ENCODE results near the gene FHIT. TPM values are rescaled to one million over a fixed set of nuclear protein-coding genes. Genes with fewer than 3 reads are reported as not detected.

FHIT gene
- total and polyA plus RNA-seq, 2 of the 4 experiments (the other 2 are of a cell fraction): 0.07 TPM; not detected in 1

DNA sequence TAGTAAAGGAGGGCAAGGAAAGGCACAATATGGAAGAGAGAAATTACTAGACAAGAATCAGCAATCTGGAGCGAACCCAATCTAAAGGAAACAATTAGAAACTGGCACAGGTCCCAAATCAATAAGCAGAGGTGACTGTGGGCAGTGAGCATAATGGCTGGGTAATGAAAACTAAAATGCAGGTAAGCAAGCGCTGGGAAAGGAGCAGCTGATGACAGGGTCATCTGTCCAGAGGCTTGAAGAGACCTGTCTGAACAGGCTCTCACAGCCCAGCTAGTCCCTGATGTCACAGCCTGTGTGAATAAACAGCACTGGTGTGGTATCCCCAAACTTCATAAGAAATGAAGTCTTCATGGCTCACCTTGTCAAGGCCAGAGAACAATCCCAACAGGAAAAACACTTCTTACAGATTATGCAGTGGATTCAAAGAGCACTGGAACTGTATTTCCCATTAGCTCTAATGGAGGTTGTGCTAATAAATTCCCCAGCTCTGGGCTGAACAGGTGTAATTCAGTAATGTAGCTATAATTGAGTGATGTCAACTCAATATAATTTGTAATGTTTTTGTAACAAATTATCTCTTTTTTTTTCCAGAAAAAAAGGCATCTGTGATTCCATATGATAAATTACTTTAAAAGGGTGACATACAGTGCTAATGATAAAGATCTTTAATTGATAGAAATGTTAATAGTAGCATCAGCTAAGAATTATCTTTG lies 197.3 kb downstream of the FHIT start:
- Histone ChIP-seq H3K27ac (ENCODE audit: insufficient read depth, low read length) (no peak overlapping the region), H3K56ac (ENCODE audit: extremely low read depth, insufficient read depth, low read length) (no peak overlapping the region), H2BK120ac (ENCODE audit: low read depth, low read length) (no peak overlapping the region), H4K20me1 (ENCODE audit: insufficient read depth, low read length) (no peaks in the 10 kb centered on the region), H3K79me1 (ENCODE audit: low read depth in 1 of 2, low read length in 2 of 2) (no peaks in the 10 kb centered on the region), H3K9ac (ENCODE audit: low read depth, low read length) (no peak overlapping the region), H2AK5ac (ENCODE audit: low read depth, low read length) (no peak overlapping the region), H3K9me3 (ENCODE audit: control insufficient read depth, insufficient read depth, low read length) (peaks cover 6% of the 10 kb centered on the region), H2BK20ac (ENCODE audit: low read depth, low read length) (no peak overlapping the region), H3K27me3 (ENCODE audit: control insufficient read depth, insufficient read depth, low read length) (no peaks in the 10 kb centered on the region), H3K14ac (replicated peaks; ENCODE audit: low read depth, low read length) (no peak overlapping the region), H2AFZ (replicated peaks; ENCODE audit: low read length, poor library complexity) (no peak overlapping the region), H3K4me1 (ENCODE audit: control insufficient read depth, insufficient read depth, low read length) (no peaks in the 10 kb centered on the region), H4K8ac (ENCODE audit: low read depth in 2 of 2, low read length in 2 of 2) (no peak overlapping the region), H2BK15ac (ENCODE audit: low read depth, low read length) (no peak overlapping the region), H3K4ac (ENCODE audit: low read depth, low read length) (no peak overlapping the region), H3K4me2 (ENCODE audit: low read depth, low read length) (no peak overlapping the region), H3K4me3 (ENCODE audit: insufficient read depth, low read depth, low read length) (no peak overlapping the region), H4K91ac (ENCODE audit: insufficient read depth, low read depth, low read length) (no peak overlapping the region), H3K36me3 (ENCODE audit: control insufficient read depth, insufficient read depth, low read length) (no peaks in the 10 kb centered on the region), H3K23ac (ENCODE audit: low read depth, low read length) (no peak overlapping the region), H3K18ac (ENCODE audit: low read depth, low read length) (no peak overlapping the region), H4K5ac (ENCODE audit: low read depth, low read length) (no peak overlapping the region), H3K9me1 (ENCODE audit: insufficient read depth, low read length) (no peaks in the 10 kb centered on the region), H2AK9ac (replicated peaks; ENCODE audit: low read depth, low read length, poor library complexity) (no peak overlapping the region), H2BK5ac (ENCODE audit: low read depth, low read length, poor library complexity, severe bottlenecking) (no peak overlapping the region)
- no peak for ATAC-seq (ENCODE audit: low read depth)
- CTCF ChIA-PET: interaction anchor here (0.7 kb wide), 1 partner anchor 85 kb away, joined by 3 read pairs; no protein-coding TSS in a partner anchor
- WGBS, 2 experiments (ENCODE audit: extremely low coverage in 2 of 2, insufficient read length in 1 of 2): 71% methylated on average over 1 of the region's 2 CpGs; no CpG with 5 or more reads in 1 of the 2 experiments
- TF ChIP-seq USF2 (IDR thresholded peaks at IDR 0.05; ENCODE audit: low read depth, low read length) (no peak), RAD21 (IDR thresholded peaks at IDR 0.05; ENCODE audit: low read length) (no peak), CEBPB (IDR thresholded peaks at IDR 0.05; ENCODE audit: low read depth, low read length) (no peak), MAFK (IDR thresholded peaks at IDR 0.05; ENCODE audit: low read depth, low read length) (no peak), MAZ (IDR thresholded peaks at IDR 0.05; ENCODE audit: borderline replicate concordance, low read depth, low read length) (no peak), MXI1 (IDR thresholded peaks at IDR 0.05; ENCODE audit: borderline replicate concordance, low read depth, low read length) (no peak), SMC3 (IDR thresholded peaks at IDR 0.05; ENCODE audit: low read depth, low read length) (no peak), POLR2A (IDR thresholded peaks at IDR 0.05; ENCODE audit: low read depth, low read length) (no peak), RFX5 (IDR thresholded peaks at IDR 0.05; ENCODE audit: low read depth, low read length) (no peak), CHD1 (IDR thresholded peaks at IDR 0.05; ENCODE audit: low read depth, low read length) (no peak), FOS (IDR thresholded peaks at IDR 0.05; ENCODE audit: low read depth, low read length) (no peak)
- TF ChIP-seq, protein P1, sequence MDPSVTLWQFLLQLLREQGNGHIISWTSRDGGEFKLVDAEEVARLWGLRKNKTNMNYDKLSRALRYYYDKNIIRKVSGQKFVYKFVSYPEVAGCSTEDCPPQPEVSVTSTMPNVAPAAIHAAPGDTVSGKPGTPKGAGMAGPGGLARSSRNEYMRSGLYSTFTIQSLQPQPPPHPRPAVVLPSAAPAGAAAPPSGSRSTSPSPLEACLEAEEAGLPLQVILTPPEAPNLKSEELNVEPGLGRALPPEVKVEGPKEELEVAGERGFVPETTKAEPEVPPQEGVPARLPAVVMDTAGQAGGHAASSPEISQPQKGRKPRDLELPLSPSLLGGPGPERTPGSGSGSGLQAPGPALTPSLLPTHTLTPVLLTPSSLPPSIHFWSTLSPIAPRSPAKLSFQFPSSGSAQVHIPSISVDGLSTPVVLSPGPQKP (IDR thresholded peaks at IDR 0.05; ENCODE audit: borderline replicate concordance, low read depth, low read length): no peak
- TF ChIP-seq, protein P2, sequence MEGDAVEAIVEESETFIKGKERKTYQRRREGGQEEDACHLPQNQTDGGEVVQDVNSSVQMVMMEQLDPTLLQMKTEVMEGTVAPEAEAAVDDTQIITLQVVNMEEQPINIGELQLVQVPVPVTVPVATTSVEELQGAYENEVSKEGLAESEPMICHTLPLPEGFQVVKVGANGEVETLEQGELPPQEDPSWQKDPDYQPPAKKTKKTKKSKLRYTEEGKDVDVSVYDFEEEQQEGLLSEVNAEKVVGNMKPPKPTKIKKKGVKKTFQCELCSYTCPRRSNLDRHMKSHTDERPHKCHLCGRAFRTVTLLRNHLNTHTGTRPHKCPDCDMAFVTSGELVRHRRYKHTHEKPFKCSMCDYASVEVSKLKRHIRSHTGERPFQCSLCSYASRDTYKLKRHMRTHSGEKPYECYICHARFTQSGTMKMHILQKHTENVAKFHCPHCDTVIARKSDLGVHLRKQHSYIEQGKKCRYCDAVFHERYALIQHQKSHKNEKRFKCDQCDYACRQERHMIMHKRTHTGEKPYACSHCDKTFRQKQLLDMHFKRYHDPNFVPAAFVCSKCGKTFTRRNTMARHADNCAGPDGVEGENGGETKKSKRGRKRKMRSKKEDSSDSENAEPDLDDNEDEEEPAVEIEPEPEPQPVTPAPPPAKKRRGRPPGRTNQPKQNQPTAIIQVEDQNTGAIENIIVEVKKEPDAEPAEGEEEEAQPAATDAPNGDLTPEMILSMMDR (conservative IDR thresholded peaks at IDR 0.05; ENCODE audit: low read depth, low read length): no peak
- POLR2A ChIA-PET (ENCODE audit: unreplicated experiment): no interaction called here
- in situ Hi-C loops (cut with MboI; ENCODE audit: low sequenced_read_pairs) (no loop called here), dilution Hi-C loops (cut with HindIII; ENCODE audit: low sequenced_read_pairs, unreplicated experiment) (no loop called here), intact Hi-C loops (cut with micrococcal nuclease) (no loop called here)
- BruUV-seq (replicated peaks): no TSS peak
- no peak for DNase-seq
